ENCODE measurements around the gene FTSJ3.

- TF ChIP-seq EP300 (IDR thresholded peaks at IDR 0.05; ENCODE audit: borderline replicate concordance) (no peak), TCF12 (IDR thresholded peaks at IDR 0.05; ENCODE audit: low read depth) (no peak), MAX (IDR thresholded peaks at IDR 0.05) (no peak)
Observed at GRCh38 chr17:63790057-63790456, 37.4 kb downstream of the FTSJ3 start.
